ENCODE data around the gene GADD45A.

DNA sequence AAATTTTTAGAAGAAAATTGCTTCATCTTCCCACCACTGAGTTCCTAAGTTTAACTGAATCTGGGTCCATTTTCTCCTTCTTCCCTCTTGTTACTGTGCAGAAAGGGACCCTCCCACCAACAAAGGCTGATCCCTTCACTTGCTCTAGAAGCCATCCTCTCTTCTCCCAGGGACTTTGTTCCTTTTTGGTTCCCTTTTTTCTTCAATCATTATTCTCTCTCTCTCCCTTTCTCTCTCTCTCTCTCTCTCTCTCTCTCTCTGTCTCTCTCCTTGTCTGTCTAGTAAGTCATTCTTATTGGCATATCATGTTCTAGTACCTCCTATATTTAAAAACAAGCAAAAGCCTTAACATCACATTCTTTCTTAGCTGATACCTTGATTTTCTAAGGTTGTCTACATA, 31.7 kb upstream of the GADD45A start:
- TF ChIP-seq, protein P1, sequence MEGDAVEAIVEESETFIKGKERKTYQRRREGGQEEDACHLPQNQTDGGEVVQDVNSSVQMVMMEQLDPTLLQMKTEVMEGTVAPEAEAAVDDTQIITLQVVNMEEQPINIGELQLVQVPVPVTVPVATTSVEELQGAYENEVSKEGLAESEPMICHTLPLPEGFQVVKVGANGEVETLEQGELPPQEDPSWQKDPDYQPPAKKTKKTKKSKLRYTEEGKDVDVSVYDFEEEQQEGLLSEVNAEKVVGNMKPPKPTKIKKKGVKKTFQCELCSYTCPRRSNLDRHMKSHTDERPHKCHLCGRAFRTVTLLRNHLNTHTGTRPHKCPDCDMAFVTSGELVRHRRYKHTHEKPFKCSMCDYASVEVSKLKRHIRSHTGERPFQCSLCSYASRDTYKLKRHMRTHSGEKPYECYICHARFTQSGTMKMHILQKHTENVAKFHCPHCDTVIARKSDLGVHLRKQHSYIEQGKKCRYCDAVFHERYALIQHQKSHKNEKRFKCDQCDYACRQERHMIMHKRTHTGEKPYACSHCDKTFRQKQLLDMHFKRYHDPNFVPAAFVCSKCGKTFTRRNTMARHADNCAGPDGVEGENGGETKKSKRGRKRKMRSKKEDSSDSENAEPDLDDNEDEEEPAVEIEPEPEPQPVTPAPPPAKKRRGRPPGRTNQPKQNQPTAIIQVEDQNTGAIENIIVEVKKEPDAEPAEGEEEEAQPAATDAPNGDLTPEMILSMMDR (IDR thresholded peaks at IDR 0.05), result no peak
- TF ChIP-seq POLR2A (IDR thresholded peaks at IDR 0.05) (no peak), EP300 (IDR thresholded peaks at IDR 0.05) (no peak), POLR2AphosphoS5 (IDR thresholded peaks at IDR 0.05) (no peak)

Data from sigmoid colon (tissue), 4 donors.